ENCODE measurements around the gene COMMD10. TPM values are rescaled to one million over a fixed set of nuclear protein-coding genes. Genes with fewer than 3 reads are reported as not detected.

Gene COMMD10
- 10 to 100 TPM; 21.7 to 22.5 TPM for total RNA-seq

GRCh38 chr5:116084871-116085715, at the start of gene COMMD10:
Gene COMMD10 (plus strand): TSS chr5:116085025.
- Mint-ChIP-seq H3K4me1 (peaks cover 30% of the 10 kb centered on the region), H3K27me3 (no peaks in the 10 kb centered on the region), H3K9me3 (no peaks in the 10 kb centered on the region), H3K4me3 (peak within 1 kb of the TSS; percentile 87), H3K36me3 (ENCODE audit: low read depth) (peaks cover 21% of the 10 kb centered on the region), H3K27ac (peak within 1 kb of the TSS; percentile 89)
- CTCF ChIA-PET, result interaction anchor here (0.6 to 1.8 kb wide), 3 partner anchors 17 to 458 kb away, joined by 3 to 9 read pairs (median 4); no protein-coding TSS in a partner anchor
- POLR2A ChIA-PET, result interaction anchor here (0.6 to 1.5 kb wide), 6 partner anchors 11 to 541 kb away, joined by 3 to 6 read pairs (median 4); partner anchors contain the start of genes AP3S1 and ATG12
- peak; percentile 80 for DNase-seq

- H3K27me3 Mint-ChIP-seq, result peaks cover 27% of the 10 kb centered on the region
- peaks cover 6% of the 10 kb centered on the region for H3K4me1 Mint-ChIP-seq
- no peak overlapping the region for H3K4me3 Mint-ChIP-seq
- no peaks in the 10 kb centered on the region for H3K36me3 Mint-ChIP-seq (ENCODE audit: low read depth)
- POLR2A ChIA-PET, result no interaction called here
- no peak overlapping the region for H3K27ac Mint-ChIP-seq
- no peaks in the 10 kb centered on the region for H3K9me3 Mint-ChIP-seq
- CTCF ChIA-PET, result interaction anchor here (1.0 kb wide), 1 partner anchor 401 kb away, joined by 4 read pairs; no protein-coding TSS in a partner anchor
- DNase-seq, result no peak
These were observed 49.7 kb upstream of the COMMD10 start for GRCh38 chr5:116035123-116035522.

GRCh38 chr5:116037236-116037822, 47.5 kb upstream of the COMMD10 start:
- Mint-ChIP-seq H3K27ac (no peak overlapping the region), H3K4me3 (no peak overlapping the region), H3K9me3 (no peaks in the 10 kb centered on the region), H3K36me3 (ENCODE audit: low read depth) (no peaks in the 10 kb centered on the region), H3K4me1 (peaks cover 3% of the 10 kb centered on the region), H3K27me3 (peaks cover 28% of the 10 kb centered on the region)
- CTCF ChIA-PET, result interaction anchor here (0.6 kb wide), 1 partner anchor 31 kb away, joined by 3 read pairs; no protein-coding TSS in a partner anchor
- no peak for DNase-seq
- POLR2A ChIA-PET, result no interaction called here

DNA sequence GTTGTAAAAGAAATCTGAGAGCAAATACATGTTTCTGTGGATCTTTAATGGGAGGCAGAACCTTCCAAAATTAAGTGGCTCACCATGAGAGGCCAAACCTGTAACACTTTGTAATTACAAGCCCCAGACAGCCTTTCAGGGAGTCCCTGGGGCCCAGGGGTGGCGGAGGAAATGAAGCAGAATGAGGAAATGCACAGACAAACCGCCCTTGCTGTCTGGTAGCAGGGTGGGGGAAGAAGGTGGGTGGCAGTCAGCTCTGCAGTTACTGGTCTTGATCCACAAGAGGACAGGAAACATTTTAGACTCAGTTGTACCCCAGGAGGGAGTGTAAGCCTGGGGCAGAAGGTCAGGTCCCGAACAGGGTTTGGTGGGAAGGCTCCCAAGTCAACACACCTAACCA, 46.0 kb upstream of the COMMD10 start:
- Mint-ChIP-seq H3K4me3 (no peak overlapping the region), H3K27me3 (peaks cover 30% of the 10 kb centered on the region), H3K4me1 (peaks cover 3% of the 10 kb centered on the region), H3K9me3 (no peaks in the 10 kb centered on the region), H3K36me3 (ENCODE audit: low read depth) (no peaks in the 10 kb centered on the region), H3K27ac (no peak overlapping the region)
- POLR2A ChIA-PET, result no interaction called here
- DNase-seq, result no peak
- CTCF ChIA-PET, result no interaction called here

DNA sequence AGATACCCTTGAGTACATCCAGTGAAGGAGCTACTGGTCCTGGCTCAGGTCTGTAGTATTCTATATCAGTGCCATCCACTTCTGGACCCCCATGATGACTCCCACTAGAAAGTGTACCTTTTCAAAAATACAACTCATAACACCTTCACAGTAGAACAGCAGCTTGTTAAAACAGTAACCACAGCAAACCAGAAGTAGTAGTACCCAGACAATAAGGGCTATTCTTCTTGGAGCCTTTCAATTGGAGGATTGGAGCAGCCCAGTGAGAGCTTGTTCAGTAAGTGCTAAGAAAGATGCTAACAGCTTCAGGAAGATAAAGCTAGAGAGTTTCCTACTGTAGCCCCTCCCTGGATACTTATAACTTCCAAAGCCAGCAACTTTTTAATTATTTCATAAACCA, 42.5 kb upstream of the COMMD10 start:
- CTCF ChIA-PET, result interaction anchor here (0.6 kb wide), 1 partner anchor 204 kb away, joined by 3 read pairs; no protein-coding TSS in a partner anchor
- POLR2A ChIA-PET, result no interaction called here
- no peak for DNase-seq
- no peaks in the 10 kb centered on the region for H3K36me3 Mint-ChIP-seq (ENCODE audit: low read depth)
- no peaks in the 10 kb centered on the region for H3K9me3 Mint-ChIP-seq
- no peak overlapping the region for H3K27ac Mint-ChIP-seq
- H3K27me3 Mint-ChIP-seq, result peaks cover 22% of the 10 kb centered on the region
- H3K4me1 Mint-ChIP-seq, result peaks cover 2% of the 10 kb centered on the region
- no peak overlapping the region for H3K4me3 Mint-ChIP-seq

- H3K4me3 Mint-ChIP-seq, result no peak overlapping the region
- ChIA-PET POLR2A (no interaction called here), CTCF (no interaction called here)
- no peaks in the 10 kb centered on the region for H3K9me3 Mint-ChIP-seq
- H3K27me3 Mint-ChIP-seq, result peaks cover 19% of the 10 kb centered on the region
- H3K4me1 Mint-ChIP-seq, result peaks cover 2% of the 10 kb centered on the region
- H3K27ac Mint-ChIP-seq, result no peak overlapping the region
- no peaks in the 10 kb centered on the region for H3K36me3 Mint-ChIP-seq (ENCODE audit: low read depth)
- no peak for DNase-seq
These were observed 40.8 kb upstream of the COMMD10 start for GRCh38 chr5:116044073-116044472.

DNA sequence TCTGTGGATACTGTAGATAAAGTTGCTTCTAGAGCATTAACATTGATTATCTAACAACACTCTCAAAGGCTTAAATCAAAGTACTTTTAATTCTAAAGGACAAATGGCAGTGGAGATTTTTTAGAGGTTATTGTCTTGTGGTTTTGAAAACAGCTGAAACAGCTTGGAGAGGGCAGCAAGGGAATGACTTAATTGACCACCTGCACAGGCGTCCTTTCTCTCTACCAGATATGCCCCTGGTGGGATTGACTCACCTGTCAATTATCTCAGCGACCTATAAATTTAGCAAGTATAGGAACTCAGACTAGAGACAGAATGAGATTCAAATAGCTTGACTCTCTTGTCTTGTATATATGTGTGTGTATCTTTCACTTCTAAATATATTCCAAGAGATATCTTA, 39.0 kb upstream of the COMMD10 start:
- Mint-ChIP-seq H3K27me3 (peaks cover 19% of the 10 kb centered on the region), H3K9me3 (no peaks in the 10 kb centered on the region), H3K4me1 (peaks cover 2% of the 10 kb centered on the region), H3K4me3 (no peak overlapping the region), H3K36me3 (ENCODE audit: low read depth) (no peaks in the 10 kb centered on the region), H3K27ac (no peak overlapping the region)
- CTCF ChIA-PET, result no interaction called here
- POLR2A ChIA-PET, result no interaction called here
- no peak for DNase-seq

- H3K27me3 Mint-ChIP-seq, result peaks cover 19% of the 10 kb centered on the region
- peaks cover 2% of the 10 kb centered on the region for H3K4me1 Mint-ChIP-seq
- no peak for DNase-seq
- ChIA-PET POLR2A (no interaction called here), CTCF (no interaction called here)
- H3K27ac Mint-ChIP-seq, result no peak overlapping the region
- H3K4me3 Mint-ChIP-seq, result no peak overlapping the region
- H3K36me3 Mint-ChIP-seq (ENCODE audit: low read depth), result no peaks in the 10 kb centered on the region
- H3K9me3 Mint-ChIP-seq, result no peaks in the 10 kb centered on the region
These were observed 38.6 kb upstream of the COMMD10 start for GRCh38 chr5:116046261-116046660.

GRCh38 chr5:116046823-116047222, 38.0 kb upstream of the COMMD10 start:
- Mint-ChIP-seq H3K27ac (no peak overlapping the region), H3K9me3 (no peaks in the 10 kb centered on the region), H3K4me3 (no peak overlapping the region), H3K27me3 (peaks cover 16% of the 10 kb centered on the region), H3K4me1 (peaks cover 2% of the 10 kb centered on the region), H3K36me3 (ENCODE audit: low read depth) (no peaks in the 10 kb centered on the region)
- POLR2A ChIA-PET, result no interaction called here
- DNase-seq, result no peak
- CTCF ChIA-PET, result no interaction called here

- CTCF ChIA-PET, result no interaction called here
- H3K36me3 Mint-ChIP-seq (ENCODE audit: low read depth), result no peaks in the 10 kb centered on the region
- no peak overlapping the region for H3K4me3 Mint-ChIP-seq
- H3K9me3 Mint-ChIP-seq, result no peaks in the 10 kb centered on the region
- POLR2A ChIA-PET, result no interaction called here
- no peaks in the 10 kb centered on the region for H3K4me1 Mint-ChIP-seq
- DNase-seq, result no peak
- peaks cover 40% of the 10 kb centered on the region for H3K27me3 Mint-ChIP-seq
- H3K27ac Mint-ChIP-seq, result no peak overlapping the region
These were observed 26.4 kb upstream of the COMMD10 start for GRCh38 chr5:116058346-116058936.

DNA sequence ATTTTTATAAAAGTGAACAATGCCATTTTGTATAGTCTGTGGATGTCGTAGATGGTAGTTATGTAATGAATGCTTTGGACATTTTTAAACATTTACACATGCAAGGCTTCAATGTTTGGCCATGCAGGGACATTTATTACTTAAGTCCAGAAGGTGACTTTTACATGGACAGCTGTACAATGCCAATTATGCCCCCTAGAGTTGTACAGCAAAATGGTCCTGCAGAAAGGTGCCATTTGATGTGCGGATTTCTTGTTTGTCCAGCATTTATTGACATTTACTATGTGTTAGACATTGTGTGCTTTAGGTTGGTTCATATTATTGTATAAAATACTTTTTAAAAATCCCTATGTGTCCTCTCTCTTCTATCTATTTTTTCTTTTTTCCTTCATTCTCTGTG, 22.5 kb upstream of the COMMD10 start:
- Mint-ChIP-seq H3K36me3 (ENCODE audit: low read depth) (no peaks in the 10 kb centered on the region), H3K4me3 (no peak overlapping the region), H3K4me1 (no peaks in the 10 kb centered on the region), H3K9me3 (no peaks in the 10 kb centered on the region), H3K27me3 (peaks cover 50% of the 10 kb centered on the region), H3K27ac (no peak overlapping the region)
- ChIA-PET POLR2A (no interaction called here), CTCF (no interaction called here)
- DNase-seq, result no peak

DNA sequence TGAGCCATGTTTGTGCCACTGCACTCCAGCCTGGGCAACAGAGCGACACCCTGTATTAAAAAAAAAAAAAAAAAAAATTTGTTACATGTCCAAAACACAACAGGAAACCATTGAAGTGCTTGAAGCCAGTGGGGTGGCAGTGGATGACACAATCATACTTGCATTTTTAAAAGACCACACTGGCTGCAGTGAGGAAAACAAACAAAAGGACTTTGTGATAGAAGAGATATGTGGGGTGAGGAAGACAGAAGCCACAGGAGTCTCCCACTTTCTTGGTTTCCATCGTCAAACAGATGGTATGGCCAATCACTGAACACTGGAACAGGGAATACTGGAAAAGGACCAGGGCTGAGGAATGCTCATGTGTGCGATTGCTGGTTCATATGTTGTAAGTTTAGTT, 20.9 kb upstream of the COMMD10 start:
- Mint-ChIP-seq H3K27me3 (peaks cover 43% of the 10 kb centered on the region), H3K36me3 (ENCODE audit: low read depth) (no peaks in the 10 kb centered on the region), H3K4me3 (no peak overlapping the region), H3K4me1 (no peaks in the 10 kb centered on the region), H3K27ac (no peak overlapping the region), H3K9me3 (no peaks in the 10 kb centered on the region)
- ChIA-PET POLR2A (no interaction called here), CTCF (no interaction called here)
- no peak for DNase-seq

DNA sequence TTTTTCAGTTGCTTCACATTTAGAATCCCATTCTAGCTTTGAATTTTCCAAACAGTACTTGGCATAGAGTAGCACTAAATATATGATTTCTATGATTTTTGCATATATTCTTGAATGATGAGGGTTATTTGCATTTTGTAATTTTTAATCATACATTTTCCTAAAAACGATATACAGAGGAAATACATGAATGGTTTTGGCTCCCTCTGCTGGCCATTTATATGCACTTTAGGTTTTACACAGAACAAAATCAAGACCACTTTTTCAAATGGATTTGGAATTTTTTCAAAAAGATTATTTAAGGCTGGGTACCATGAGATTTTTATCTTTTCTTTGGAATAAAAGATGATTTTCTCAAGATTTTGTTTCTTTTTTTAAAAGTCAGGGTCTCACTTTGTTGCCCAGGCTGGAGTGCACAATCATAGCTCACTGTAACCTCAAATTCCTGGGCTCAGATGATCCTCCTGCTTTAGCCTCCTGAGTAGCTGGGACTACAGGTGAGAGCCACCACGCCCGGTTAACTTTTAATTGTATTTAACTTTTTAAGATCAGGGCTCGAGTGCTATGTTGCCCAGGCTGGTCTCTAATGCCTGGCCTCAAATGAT, 16.7 kb upstream of the COMMD10 start:
- Mint-ChIP-seq H3K27me3 (peaks cover 41% of the 10 kb centered on the region), H3K4me3 (no peak overlapping the region), H3K4me1 (no peaks in the 10 kb centered on the region), H3K27ac (no peak overlapping the region), H3K9me3 (no peaks in the 10 kb centered on the region), H3K36me3 (ENCODE audit: low read depth) (no peaks in the 10 kb centered on the region)
- DNase-seq, result peak; percentile 25
- ChIA-PET CTCF (interaction anchor here (0.8 to 3.0 kb wide), 16 partner anchors 8 to 806 kb away, joined by 3 to 16 read pairs (median 3); partner anchors contain the start of genes AP3S1, ATG12 and COMMD10), POLR2A (no interaction called here)
